GM21360 (cell line): ENCODE data around the gene RGMB.
A peak's percentile ranks its signal among the peaks of the same experiment; 100 is the strongest.

Source experiments
- ATAC-seq: cut with Tn5 transposase; IDR thresholded peaks from one replicate; pipeline ENCODE4 v1.9.1; 2021; ENCODE audit warnings: mild to moderate bottlenecking, moderate library complexity; ENCODE audit not compliant: unreplicated experiment

RGMB gene

DNA sequence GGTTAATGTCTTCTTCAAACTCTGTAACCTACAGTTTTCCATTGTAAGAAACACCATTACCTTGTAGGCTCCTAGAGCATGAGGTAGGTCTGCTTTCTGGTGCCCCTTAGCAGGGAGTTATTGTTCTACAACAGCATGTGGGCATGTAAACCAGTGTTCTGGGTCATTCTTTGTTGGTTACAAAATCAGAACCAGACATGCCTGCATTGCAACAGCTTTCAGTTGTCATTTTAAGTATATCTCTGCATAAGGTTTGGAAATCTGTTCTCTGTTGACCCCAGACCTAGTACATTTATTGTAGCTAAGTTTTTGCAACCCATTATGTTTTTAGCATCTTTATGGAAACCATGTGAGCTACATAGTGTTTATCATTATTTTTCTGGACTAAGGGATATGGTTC is 10.9 kb downstream of the RGMB start:
- no peak for ATAC-seq

DNA sequence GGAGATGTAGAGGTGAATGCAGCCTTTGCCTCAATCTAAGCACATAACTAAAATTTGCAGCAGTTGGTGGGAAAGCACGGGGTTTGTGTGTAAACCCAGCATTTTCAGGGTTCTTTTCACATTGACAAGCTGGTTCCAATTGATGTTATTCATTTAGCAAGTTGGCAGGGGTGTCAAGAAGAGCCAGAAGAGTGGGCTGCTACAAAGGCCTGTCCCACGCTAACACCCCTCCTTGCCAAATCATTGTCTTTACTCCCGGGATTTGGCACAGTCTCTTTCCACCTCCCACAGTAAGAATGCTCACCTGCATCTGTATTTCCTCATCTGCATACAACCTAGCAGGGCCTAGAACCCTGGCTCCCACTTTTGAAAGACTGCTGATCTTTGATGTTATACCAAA is 11.8 kb downstream of the RGMB start:
- ATAC-seq: no peak

DNA sequence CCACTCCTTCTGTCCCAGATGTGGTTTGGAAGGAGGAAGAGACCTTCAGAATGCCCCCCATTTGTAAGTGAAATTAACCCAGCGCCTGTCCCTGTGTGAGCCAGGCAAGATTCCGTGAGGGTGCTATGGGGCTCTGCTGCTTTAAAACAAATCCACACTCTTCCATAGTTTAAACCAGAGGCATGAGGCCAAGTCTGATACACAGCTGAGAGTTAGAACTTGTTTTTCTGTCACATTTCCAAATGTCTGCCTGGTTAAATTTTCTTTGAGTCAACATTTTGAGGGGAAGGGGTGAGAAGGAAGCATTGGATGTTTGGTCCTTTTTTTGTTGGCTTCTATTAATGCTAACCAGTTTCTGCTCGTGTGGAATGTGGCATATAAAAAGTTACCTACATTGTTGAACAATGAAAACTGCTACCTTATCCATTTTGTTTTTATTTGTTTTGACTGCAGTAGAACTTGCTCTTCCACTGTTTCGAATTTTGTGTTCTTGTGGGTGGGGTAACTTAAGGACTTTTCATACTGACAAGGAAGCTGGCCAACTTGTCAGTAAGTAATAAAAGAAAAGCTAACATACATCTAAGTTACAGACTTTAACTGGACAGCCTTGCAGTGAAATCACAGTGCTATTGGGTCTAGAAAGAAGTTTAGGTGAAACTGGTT is 12.9 kb downstream of the RGMB start:
- no peak for ATAC-seq

DNA sequence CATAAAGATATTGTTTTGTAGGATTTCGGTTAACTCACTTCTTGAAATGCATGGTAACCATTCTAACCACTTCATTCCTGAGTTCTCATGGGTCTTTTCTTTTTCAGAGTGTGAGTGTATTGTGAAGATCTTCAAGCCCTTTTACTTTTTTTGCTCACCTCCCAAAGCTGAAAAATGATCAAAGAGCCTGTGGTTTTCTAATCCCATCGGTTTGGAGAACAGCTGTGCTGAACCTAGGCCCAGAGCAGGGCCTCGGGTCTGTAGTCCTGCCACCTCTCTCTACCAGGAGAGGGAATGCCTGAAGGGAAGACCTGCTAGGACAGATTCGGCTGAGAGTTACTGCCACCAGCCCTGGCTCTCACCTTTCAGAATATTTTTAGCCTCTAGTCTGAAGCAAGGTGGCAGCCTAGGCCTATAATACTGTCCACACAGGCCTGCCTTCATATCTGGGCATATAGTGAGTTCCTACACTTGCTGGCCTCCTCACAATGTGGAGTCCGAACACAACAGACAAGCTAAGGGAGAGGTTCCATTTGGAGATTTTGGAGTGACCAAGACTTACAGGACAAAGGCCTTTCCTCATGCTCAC is 13.8 kb downstream of the RGMB start:
- ATAC-seq: no peak

DNA sequence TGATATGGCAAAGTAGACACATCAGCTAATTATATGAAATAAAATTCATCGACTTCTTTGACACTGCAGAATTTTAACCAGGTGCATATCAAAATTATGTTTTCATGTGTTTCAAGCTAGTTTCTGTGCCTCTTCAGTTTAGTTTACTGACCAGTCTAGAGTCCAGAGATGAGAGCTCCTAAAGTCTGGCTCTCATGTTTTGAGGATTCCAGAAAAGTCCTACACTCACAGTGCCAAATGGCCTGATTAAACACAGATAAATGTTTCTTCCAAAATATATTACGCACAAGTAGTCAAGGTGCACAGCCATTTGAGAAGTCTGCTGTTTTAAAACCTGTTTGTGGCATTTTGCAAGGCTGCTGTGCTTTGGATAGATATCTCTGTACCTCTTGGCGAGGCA is 15.6 kb downstream of the RGMB start:
- no peak for ATAC-seq

DNA sequence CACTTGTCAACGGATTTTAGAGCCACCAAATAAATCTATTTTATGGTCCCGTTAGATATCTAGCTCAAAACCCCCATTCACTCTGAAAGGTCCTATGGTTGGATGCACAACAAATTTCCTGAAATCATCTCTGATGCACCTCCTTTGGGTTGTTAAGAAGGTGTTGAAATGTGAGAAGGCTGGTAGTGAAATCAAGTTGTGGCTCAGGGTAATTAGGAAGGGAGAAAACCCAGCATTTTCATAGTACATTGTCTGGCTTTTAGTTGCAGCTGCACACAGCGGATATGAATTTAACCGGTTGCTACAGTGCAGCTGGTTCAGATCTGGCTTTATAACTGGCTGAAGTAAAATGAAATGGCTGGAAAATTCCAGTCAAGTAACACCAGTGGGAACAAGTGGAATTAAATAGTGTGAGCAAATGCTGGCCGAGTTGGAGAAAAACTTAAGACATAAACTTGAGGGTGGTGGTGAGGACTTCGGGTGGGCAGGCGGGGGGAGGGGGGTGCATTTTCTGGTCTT is 17.6 kb downstream of the RGMB start:
- no peak for ATAC-seq

DNA sequence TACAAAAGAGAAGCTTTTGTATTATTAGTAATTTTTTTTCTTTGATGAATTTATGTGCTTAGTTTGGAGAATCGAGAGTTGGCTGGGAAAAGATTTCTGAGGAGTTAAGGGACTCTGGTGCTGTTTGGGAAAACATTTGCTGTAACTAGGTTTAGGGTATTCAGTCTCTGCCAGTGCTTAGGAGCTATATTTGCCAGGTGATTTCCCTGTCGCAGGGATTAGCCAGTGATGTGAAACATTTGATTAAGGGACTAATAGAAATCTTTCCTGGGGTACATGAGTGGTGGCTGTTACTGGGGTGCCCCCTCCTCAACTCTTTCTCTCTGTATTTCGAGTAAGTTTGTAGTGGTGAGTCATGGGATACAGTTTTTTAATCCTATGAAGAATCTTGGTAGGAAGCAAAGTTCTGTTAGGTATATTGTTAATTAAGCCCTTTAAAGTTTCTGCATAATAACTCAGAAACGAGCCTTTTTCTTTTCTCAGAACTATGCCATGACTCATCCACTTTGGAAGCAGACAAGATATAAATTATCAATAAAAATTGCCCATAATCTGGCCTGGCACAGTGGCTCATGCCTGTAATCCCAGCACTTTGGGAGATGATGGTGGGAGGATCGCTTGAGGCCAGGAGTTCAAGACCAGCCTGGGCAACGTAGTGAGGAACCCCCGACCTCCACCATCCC is 18.6 kb downstream of the RGMB start:
- ATAC-seq: no peak

DNA sequence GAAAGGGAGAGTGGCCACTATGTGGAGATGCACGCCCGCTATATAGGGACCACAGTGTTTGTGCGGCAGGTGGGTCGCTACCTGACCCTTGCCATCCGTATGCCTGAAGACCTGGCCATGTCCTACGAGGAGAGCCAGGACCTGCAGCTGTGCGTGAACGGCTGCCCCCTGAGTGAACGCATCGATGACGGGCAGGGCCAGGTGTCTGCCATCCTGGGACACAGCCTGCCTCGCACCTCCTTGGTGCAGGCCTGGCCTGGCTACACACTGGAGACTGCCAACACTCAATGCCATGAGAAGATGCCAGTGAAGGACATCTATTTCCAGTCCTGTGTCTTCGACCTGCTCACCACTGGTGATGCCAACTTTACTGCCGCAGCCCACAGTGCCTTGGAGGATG is 19.8 kb downstream of the RGMB start:
- no peak for ATAC-seq

DNA sequence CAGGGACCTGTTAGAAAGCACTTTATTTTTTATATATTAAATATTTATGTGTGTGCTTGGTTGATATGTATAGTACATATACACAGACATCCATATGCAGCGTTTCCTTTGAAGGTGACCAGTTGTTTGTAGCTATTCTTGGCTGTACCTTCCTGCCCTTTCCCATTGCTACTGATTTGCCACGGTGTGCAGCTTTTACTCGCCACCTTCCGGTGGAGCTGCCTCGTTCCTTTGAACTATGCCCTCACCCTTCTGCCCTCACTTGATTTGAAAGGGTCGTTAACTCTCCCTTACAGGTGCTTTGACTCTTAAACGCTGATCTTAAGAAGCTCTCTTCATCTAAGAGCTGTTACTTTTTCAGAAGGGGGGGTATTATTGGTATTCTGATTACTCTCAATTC is 20.5 kb downstream of the RGMB start:
- no peak for ATAC-seq

DNA sequence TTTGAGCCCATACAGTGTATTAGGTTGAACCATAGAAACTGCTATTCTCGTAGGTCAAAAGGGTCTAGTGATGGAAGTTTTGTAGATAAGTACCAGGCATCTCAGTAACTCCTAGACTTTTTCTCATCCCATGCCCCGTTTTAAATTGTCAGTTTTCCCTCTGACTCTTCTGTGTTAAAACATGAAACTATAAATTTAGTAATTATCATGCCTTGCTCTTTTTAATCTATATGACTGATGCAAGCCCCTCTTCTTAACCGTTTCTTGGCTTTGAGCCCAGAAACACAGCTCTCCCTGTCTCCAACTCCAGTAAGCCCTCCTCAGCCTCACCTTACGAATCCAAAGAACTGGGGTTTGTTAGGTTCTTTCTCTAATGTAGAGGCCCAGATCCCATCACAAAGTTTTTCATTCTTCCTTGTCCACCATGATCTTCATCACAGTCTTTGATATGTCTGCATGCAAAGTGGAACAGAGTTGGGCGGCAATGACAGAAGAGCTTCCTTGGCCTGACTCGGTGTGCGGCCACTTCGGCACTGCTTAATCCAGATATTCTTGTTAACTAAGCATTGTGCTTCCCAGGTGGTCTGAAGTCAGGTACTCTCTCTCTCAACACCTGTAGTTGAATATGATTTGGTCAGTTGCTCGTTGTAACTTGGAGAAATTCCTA is 21.1 kb downstream of the RGMB start:
- ATAC-seq: no peak

DNA sequence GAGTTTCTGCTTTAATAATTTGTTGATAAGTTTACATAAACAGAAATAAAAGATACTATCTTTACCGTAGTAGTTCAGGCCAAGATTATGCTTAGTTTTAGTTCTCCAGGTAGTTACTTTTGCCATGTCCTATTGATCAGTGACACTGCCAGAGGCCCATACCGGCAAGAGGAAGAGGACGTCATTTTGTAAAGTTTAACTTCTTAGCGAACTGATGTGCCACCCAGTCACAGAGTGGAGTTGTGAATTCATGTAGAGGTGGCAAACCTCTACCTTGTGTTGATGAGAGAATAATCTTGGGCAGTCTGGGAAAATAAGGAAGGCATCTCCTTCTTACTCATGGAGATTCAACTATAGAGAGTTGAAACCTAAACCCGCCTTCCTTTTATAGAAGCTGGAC is 21.8 kb downstream of the RGMB start:
- no peak for ATAC-seq

DNA sequence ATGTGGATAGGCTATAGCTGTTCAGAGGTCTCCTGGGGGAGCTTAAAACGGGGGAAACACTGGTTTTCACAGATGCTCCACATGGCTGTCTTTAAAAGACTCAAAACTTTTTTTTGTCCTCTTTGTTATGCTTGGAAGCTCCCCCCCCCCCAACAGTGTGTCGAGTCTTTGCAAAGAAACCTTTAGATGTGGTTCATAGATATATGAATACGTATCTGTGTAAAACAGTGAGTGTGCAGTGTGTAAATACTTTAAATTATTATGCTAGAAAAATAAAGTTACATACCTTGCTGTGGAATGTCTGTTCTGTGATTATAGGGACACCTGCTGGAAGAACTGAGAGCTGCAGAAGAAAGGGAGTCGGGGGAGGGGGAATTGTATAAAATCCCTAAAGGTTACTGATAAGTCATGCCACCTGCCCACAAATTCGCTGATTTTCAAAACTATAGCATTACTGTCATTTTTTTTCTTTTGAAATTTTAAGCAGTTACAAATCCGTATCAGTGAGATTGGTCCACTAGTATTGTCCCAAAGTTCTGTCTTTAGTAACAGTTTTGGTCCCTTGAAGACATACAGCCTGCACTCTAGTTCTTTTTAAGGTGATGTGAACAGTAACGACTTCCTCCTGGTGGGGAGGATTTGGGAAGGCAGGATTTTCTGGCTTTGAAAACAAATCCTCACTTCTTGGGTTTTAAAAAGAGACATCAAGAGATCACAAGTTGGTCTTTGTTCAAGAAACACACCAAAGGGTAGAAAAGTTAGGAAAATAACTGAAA is 22.9 kb downstream of the RGMB start:
- peak; percentile 80 for ATAC-seq

DNA sequence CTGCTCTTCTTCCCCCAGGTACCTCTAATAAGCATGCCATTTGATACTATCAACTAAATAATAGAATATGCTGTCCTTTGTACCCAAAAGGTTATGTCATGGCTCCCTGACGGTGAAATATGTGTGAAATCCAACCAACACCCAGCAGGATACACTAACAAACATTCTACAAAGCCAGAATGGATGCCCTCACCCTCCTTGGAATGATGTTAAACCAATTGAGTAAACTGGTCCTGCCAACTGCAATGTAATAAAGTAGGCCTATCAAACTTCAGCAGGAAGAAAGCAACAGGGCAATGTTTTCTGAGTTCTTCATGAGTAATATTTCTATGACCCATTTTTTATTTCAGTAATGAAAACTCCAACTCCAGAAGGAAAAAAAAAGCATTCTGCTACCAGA is 24.9 kb downstream of the RGMB start:
- ATAC-seq: no peak

DNA sequence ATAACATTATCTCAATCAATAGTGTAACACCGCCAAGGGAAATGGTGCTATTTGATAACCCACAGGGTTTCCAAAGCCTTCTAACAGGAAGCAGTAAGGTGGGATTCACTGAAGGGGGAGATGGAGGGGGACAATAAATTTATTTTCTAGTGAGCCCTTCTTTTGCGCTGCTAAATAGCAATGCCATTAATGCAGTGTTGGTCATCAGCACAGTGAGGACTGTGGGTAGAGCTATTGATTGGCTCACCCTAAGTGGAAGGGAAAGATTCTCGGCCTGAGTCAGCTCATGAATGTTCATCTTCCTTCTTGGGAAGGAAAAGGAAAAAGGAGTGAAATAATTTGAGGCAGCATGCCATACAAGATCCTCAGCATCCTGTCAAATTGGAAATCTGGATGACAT is 25.4 kb downstream of the RGMB start:
- ATAC-seq: no peak

DNA sequence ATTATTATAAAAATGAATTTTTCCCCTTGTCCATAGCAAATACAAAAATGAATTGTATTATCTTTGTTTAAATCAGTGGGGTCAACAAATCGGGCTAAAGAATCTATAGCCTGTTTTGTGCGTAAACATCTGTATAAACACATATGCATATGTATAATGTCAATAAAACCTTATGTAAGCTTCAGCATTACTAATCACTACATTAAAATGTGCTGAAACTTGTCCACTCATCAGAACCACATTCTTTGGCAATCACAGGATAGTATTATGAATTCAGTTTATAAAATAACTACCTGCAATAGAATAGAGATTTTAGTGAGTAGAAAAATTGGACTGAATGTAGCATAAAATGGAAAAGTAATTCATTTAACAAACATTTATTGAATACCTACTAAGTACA is 30.6 kb downstream of the RGMB start:
- no peak for ATAC-seq

DNA sequence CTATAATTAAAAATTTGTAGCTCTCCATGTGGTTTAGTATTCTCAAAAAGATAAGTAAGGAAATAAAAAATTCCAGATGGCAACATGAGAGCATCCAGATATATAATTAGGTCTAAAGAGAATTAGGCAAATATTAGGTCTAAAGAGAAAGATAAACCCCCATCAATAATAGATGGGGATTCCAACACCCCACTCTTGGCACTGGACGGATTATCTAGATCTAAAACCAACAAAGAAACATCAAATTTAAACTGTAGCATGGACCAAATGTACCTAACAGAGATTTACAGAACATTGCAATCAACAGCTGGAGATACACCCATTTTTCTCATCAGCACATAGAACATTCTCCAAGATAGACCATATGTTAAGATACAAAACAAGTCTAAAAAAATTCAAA is 31.6 kb downstream of the RGMB start:
- ATAC-seq: no peak

DNA sequence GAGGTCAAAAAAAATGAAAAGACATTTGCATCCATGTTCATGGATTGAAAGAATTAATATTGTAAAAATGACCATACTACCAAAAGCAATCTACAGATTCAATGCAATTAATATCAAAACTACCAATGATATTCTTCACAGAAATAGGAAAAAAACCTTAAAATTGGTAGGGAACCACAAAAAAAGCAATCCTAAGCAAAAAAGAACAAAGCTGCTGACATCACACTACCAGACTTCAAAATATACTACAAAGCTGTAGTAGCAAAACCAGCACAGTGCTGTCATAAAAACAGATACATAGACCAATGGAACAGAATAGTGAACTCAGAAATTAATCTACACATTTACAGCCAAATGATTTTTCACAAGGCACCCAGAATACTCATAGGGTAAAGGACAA is 34.3 kb downstream of the RGMB start:
- ATAC-seq: no peak

DNA sequence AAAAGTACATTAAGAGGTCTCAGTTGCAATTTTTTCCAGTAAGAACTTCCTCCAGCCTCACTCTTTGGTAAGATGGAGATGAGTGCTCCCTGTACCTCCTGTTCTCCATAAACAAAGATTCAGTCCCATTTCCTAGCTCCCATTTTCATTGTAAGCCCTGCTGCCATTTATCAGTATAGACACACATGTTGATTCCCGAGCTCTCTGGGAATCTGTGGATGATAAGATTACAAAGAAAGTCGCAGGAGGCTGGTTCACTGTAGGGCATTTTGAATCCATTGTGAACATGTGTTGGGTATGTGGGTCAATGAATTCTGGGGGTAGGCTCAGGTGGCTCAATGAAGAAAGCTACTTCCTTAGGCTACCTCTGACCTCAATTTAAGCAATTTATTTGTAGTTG is 36.7 kb downstream of the RGMB start:
- ATAC-seq: no peak

DNA sequence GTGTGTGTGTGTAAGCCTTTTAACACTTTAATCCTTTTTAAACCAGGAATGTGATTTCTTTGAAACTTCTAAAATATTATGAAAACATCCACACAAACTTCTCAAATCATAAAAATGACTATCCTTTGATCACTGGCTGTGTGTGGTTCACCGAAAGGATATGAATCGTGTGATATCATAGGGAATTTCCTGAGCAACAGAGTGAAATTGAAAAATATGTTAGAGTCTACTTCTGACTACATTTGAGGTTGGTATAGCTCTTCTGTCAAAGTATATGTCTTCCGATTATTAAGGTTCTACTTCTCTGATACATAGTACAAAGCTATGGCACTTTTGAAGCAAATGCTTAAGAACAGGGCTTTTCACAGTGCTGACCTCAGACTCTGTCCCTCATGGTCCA is 40.3 kb downstream of the RGMB start:
- ATAC-seq: no peak

DNA sequence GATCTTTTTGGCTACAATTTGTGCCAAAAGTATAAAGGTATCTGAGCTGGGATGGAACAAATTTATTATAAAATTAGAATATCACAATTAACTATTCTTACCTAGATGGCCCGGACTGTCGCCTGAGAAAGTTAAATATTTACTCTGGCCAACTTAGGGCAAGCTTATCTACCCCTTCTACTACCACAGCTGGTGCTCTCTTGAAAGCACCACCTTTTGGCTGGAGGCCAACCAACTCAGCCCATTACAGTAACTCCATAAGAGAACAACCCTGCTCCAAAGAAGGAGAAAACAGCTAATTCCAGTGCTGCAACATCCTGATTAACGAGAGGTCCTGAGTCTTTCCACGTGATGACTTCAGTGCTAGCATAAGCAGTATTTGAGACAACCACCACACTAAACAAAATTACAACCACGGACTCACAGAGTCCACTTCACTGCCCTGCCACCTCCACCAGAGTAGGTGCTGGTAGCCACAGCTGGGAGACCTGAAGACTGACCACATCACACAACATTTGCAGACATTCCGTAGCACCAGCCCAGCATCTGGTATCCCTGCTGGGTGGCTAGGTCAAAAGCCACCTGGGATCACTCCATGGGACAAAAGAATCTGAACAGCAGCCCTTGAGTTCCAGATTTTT is 43.2 kb downstream of the RGMB start:
- no peak for ATAC-seq
